Measurements from ENCODE around the gene KANK2.

KANK2 gene

DNA sequence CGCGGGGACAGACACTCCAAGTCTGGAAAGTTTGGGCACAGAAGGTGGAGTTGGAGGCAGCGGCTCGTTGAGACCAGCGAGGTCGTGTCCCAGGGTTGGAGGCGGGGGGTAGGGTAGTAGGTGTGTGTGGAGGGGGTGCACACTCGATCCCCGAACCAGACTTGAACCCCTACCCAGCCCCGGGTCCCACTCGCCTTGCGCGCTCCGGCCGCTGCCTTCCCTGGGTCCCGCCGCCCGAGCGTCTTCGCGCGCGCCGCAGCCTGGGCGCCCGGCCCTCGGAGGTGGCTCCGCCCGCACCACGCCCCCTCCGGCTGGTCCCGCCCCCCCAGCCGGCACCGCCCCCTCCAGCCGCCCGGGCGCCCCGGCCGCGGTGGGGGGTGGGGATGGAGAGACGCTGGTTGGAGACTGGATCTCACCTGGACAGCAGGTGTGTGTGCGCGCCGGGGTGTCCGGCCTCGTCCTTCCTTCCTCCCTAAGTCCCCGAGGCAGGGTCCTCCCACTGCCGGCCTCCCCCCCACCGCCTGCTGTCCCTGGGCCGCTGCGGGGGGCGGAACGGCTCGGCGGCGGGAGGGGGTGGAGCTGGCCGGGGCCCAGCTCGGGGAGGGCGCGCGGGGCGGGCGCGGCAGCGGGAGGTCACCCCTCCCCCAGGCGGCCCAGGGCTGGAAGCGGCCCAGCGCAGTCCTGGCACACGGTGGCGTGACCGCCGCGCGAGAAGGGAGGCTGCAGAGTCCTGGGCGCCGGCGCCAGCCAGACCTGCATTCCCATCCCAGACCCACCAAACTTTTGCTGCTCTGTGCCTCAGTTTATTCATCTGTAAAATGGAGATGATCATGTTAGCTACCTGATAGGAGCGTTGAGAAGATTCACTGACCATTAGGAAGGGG, at the start of gene KANK2:
Gene KANK2, minus strand, starts transcription at position 255 of the 884 bp plus-strand sequence. CDS start 3,034 bp downstream, outside the sequence.
- peak; percentile 78 for DNase-seq

DNA sequence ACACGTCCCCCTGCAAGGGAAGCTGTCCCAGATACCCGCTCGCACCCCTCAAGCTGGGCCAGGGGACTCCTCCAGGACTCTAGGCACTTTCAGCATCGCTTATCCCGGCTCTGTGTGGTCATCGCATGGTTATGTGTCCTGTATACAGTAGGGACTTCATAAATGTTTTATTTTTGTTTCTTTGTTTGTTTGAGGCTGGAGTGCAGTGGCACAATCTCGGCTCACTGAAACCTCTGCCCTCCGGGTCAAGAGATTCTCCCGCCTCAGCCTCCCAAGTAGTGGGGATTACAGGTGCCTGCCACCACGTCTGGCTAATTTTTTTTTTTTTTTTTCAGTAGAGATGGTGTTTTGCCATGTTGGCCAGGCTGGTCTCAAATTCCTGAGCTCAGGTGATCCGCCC, 49.6 kb upstream of the KANK2 start:
- DNase-seq: no peak

DNA sequence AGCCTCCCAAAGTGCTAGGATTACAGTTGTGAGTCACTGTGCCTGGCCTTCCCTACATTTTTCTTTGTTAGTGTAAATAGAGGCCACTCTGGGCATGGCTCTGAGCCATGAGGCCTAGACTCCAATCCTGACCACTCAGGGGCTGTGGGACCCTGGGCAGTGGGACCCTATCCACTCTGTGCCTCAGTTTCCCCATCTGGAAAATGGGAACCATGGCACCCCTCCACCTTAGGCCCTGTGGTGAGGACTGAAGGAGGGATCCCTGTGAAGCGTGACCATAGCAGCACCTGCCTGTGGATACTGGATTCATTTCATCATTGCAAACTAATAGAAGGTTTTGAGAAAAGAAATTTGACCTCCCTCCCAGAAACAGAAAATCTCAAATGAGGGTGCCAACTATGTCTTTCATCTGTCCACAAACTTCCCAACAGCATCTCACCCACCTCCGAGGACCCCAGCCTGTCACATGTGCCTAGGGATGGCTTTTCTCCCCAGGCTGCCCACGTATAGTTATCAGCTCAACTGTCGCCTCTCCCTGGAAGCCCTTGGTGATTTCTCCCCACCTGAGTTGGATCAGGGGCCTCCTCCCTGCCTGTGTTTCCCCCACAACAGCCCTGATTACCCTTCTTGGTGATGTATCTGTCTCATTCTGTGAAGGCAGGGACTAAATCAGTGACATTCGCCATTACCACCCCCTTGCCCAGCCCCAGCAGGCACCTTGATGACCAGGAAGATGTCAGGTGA, 47.7 kb upstream of the KANK2 start:
- no peak for DNase-seq

DNA sequence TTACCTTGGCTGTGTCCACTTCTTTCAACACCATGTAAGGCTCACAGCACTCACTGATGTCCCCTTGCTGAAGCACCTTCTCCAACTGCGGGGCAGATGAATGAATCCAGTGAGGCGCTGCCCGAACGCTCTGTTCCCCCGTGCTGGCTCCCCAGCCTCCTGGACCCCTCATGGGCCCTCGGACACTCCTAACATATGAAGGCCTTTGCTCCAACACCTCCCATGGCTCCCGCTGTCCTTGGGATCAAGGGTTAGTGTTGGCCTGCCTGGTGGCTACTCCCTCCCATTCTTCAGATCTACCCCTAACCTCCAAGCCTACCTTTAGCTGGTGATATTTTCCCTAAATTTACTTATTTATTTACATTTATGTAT, 46.4 kb upstream of the KANK2 start:
- no peak for DNase-seq

DNA sequence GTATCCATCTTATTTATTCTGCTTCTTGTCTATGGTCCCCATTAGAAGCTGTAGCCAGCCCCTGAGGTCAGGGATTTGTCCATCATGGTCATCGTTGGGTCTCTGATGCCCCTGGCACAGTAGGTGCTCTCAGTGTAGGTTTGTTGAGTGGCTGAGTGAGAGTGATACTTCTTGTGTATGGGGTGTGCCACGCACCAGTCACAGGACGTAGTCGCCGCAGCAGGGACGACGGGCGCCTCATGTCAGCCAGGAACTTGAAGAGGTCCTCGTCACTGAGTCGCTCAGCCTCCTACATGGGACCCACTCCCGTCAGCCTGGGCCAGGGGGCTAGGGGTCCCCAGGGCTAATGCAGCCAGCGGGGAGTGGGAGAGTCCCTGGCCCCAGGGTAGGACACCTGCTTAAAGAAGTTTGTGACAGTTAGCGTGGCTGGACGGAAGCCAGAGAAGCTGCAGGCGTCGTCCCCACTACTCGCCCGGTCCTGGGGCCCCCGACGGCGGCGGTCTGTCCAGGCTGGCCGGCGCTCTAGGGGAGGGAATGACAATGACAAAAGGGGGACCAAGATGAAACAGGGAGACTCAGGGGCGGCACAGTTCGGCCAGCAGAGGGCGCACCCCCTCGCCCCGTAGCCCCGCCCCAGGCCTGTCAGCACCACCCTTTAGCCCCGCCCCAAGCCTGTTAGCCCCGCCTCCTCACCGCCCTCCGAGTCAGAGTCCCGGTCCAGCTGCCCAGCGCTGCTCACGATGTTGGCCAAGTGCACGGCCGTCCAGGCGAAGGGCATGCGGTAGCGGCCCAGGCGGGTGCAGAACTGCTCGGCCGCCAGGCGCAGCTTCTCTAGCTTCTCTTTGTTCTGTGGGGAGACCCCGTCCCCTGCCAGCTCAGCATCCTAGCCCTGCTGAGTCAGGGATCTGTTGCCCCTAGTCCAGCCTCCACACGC, 45.8 kb upstream of the KANK2 start:
- peak; percentile 84 for DNase-seq

DNA sequence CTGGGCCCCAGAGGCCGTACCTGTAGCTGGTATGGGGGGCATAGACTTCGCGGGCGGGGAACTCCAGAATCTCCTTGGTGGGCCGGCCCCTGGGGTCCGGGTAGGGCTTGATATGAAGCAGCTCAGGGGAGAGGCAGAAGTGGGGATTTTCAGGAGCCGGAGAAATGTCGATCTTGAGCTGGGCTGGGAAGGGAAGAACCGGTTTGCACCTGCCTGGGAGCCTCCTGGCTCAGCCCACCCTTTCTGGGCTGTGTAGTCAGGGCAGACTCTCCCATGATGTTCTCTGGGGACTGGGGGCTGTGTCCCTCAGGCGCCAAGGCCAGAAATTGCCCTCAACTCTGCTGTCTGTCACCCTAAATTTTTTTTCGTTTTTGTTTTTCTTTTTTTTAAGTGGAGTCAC, 44.7 kb upstream of the KANK2 start:
- no peak for DNase-seq

DNA sequence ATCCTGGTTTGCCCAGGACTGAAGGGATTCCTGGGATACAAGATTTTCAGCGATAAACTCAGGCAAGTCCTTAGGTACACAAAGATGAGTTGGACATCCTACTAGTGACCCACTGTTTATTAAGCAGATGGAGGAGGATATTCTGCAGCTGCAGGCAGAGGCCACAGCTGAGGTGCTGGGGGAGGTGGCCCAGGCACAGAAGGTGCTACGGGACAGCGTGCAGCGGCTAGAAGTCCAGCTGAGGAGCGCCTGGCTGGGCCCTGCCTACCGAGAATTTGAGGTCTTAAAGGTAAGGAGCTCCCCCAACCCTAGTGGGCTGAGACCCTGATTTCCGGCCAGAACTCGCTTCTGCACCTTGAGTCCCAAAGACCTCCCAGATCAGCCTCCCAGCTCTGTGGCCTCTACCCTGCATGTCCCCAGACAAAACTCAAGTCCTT, 42.7 kb upstream of the KANK2 start:
- no peak for DNase-seq

DNA sequence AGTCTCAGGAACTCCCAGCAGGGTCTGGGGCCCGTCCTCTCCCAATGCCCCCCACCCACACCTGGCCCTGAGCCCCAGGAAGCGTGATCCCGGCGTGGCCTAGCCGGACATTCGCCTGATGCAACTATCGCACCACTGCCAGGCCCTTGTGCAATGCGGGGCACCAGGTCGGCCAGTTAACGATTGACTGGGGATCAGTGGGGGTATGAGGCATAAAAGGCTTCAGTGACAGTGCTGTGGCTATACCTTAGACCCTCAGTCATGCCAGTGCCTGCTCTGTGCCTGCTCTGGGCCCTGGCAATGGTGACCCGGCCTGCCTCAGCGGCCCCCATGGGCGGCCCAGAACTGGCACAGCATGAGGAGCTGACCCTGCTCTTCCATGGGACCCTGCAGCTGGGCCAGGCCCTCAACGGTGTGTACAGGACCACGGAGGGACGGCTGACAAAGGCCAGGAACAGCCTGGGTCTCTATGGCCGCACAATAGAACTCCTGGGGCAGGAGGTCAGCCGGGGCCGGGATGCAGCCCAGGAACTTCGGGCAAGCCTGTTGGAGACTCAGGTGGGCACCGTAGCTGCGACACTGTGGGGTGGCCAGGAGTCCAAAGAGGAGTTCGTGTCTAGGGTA, 42.1 kb upstream of the KANK2 start, which contains the start of gene ANGPTL8:
Gene ANGPTL8, plus strand, starts transcription at position 243 of the 624 bp plus-strand sequence. Its CDS starts 19 bp downstream, at position 262.
- DNase-seq: no peak

DNA sequence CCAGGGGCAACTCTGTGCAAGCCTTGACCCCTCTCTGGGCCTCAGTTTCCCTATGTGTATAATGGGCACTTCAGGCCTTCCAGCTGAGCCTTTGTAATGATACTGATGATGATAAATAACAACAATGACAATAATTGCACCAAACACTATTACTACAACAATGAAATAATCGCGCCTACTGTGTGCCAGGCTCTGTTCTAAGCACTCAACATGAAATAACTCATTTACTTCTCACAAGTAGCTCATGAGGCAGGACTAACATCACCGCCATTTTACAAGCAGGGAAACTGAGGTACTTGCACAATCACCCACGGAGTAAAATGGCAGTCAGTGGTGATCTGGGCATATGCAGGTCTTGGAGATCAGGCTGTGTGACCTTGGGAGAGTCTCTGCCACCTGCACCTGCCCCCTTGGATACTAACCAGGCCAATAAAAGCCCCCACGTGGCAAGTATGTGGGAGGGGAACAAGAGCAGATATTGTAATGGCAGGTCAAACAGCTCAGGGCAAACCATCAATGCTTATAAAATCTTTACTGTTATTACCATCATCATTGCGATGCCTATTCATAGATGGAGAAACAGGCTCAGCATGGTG, 41.5 kb upstream of the KANK2 start:
- no peak for DNase-seq

DNA sequence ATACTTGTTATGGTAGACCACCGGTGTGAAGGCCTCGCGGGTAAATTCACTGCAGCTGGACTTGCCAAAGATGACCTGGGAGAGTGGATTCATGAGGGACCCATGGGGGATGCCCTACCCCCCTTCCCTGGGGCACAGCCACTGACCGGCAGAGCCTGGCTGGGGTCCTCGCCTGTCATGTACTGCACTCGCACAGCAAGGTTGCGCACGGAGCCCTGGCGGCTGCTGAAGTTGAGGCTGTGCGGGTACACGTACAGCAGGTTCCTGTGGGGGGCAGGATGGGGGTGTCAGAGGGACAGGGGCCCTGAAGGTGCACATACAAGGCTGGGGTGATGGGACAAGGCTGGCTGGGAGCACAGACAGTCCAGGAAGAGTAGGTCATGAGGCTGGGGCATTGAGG, 40.7 kb upstream of the KANK2 start:
- DNase-seq: no peak

DNA sequence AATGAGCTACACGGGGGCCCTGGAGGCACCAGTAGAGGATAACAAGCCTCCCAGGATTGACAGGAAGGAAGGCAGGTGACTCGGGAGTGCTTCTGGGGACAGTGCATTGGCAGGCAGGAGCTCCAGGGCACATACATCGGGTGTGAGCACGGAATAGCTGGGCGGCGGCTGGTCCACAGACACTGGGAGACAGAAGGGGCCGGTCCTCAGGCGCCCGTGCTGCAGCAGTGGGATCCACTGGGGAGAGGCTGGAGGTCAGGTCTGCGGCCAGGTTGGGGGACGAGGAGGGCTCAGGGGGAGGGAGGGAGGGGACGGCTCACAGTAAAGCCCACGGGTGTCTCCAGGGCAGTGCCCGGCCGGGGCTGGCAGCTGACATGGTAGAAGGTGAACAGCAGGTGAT, 40.0 kb upstream of the KANK2 start:
- DNase-seq: no peak

DNA sequence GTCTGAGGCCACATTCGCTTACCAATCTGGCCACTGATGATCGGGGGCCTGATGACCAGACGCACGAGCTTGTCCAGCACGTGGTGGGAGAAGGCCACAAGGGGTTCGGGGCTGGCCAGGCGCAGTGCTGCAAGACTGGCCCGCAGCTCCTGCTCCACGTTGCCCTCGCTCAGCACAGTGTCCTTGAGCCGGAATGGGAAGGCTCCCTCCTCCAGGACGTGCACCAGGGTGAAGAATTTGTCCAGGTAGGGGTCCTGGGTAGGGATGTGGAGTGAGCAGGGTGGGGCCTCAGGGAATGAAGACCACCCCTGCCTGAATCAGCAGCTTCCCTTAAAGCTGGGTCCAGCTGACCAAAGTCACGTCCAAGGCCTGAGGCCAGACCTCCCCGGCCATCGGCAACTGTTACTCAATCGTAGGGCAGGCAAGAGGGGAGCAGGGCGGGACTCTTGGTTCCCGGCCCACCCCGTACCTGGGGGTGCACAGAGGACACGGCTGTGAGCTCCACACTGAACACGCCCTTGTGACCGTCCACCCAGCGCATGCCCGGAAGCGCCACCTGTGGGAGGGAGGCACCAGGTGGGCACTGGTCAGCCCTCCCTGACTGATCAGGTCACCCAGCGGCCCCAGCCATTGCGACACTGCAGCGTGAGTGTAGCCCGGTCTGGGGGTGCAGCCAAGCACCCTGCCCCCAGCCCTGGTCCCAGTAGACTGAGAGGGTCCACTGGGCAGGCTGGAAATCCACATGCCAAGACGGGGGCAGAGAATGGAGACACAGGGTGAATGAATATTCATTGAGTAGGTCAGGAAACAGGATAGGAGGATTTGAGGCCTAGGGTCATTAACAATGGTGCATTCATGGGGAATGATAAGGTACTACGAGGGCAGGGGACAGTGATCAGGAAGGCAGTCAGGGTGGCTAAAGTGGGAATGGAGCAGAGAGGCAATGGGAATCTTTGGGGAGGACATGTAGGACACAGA, 39.3 kb upstream of the KANK2 start:
- DNase-seq: no peak

DNA sequence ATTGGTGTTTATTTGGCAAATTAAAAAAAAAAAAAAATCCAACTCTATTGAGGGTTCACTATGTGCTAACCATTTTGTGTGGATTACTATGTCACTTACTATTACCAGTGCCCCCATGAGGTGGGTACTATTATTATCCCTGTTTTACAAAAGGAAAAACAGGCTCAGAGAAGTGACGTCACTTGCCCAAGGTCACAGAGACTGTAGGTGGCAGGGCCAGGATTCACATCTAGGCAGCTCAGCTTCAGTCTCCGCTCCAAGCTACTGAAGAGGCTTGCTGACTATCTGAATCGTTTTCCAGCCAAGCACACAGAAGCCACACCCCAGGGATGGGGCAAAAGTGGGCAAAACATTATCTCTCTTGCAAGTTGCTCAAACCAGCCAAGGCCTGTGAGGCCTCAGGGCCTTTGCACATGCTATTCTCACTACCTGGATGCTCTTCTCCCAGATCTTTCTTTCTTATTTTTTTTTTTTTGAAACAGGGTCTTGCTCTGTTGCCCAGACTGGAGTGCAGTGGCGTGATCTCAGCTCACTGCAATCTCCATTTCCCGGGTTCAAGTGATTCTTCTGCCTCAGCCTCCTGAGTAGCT, 37.2 kb upstream of the KANK2 start:
- no peak for DNase-seq

DNA sequence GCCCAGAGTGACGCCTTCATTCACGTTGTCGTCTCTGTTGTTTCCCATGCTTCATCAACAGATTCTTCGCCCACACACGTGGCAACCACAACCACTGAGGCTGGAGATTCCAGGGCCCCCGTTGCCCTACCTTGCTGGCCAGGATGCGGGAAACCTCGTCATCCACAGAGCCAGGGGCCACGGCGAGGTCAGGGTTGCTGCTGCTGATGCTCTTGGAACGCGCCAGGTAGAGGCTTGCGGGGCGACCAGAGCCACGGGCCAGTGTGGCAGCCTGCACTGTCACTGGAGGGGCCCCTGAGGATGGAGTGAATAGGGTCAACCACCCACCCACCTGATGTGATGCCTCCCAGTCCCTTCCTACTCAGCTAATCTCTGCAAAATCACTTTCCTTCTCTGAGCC, 35.7 kb upstream of the KANK2 start:
- DNase-seq: no peak

DNA sequence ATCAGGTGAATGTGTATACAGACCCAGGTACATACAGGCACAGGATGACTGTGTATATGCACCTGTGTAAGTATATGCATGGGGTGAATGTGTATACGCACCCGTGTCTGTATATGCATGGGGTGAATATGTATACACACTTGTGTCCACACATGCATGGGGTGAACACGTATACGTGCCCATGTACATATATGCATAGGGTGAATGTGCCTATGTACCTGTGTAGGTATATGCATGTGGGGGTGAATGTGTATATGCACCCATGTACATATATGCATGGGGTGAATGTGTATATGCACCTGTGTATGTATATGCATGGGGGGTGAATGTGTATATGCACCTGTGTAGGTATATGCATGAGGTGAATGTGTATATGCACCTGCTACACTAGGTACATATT, 35.2 kb upstream of the KANK2 start:
- no peak for DNase-seq

DNA sequence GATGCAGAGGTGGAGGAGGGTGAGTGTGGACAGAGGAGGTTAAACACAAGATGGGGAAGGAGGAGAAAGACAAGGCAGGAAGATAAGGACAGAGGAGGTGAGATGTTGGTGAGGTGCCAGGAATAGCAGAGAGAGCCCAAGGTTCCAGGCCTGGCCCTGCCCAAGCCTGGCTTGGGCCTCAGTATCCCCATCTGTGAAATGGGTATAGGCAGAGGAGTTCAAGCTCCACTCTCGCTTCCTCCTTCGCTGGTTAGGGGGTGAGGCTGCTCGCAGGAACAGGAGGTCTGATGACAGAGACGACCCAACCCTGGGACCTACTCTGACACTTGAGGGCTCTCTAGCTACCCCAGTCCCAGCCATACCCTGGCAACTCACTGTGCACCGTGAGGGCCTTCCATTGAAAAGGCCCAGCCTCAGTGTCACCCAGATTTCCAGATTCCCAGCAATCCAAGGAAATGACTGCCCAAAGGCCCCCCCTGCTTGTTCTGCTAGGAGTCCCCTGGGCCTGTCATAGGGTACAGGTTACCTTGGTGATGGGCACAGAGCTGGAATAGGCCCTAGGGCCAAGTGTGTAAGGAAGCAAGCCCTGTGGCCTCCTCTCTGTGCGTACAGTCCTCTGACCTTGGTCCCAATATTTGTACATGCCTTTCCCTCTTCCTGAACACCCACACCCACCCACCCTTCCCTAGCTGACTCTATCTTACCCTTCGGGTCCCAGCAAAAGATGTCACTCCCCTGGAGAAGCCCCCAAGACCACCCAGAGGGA, 33.5 kb upstream of the KANK2 start:
- DNase-seq: no peak

DNA sequence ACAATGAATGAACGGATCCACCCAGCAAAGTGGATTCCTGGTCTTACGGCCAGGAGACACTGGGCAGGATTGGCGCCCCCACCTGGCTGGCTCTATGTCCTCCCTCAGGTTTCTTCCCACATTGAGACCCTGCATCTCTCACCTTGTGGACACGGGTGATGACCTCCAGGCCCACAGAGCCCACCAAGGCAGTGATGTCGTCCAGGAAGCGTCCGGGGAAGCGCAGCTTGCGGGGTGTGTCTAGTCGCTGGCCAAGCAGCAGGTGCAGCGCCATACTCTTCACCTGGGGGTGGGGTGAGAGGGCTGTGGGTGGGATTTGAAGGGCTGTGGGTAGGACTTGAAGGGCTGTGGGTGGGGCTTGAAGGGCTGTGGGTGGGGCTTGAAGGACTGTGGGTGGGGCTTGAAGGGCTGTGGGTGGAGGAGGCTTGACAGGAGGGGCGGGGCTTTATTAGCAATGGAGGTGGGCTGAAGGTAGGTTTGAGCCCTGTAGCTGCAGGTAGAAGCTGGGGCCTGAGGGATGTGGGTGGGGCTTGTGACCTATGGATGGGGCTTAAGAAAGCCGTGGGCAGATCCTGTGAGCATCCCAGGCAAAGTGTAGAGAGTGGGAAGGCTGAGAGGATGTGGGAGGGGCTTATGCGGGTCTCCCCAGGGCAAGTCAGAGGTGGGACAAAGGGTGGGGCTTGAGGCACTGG, 30.0 kb upstream of the KANK2 start:
- no peak for DNase-seq

DNA sequence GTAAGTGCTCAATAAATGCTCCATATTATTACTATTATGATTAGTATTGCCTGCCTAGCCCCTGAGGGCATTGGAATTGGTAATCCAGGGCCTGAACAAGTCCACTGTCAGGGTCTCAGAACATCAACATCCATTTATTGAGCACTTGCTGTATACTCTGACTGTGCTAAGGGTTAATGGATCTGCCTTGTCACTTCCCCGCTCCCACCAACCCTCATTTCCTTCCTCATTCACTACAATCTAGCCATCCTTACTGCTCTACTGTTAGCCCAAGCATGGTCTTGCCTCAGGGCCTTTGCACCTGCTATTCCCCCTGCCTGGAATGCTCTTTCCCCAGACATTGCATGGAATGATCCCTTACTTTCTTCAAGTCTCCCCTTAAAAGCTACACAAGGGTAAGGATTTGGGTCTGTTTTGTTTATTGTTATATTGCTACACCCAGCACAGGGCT, 29.4 kb upstream of the KANK2 start:
- DNase-seq: no peak

DNA sequence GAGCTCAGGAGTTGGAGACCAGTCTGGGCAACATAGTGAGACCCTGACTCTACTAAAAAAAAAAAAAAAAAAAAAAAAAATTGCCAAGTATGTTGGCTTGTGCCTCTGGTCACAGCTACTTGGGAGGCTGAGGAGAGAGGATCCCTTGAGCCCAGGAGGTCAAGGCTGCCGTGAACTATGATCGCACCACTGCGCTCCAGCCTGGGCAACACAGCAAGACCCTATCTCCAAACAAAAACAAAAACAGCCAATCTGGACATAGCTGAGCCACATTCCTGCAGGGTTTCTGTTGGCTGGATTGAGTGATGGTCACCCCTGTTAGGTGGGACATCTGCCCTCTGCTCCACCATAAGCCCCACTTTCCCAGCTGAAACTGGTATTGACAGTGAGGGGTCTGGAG, 28.5 kb upstream of the KANK2 start:
- no peak for DNase-seq

Data from CD4-positive, alpha-beta T cell treated with Interleukin-12 subunit alpha and Interleukin-12 subunit beta, for 1 hour (primary cell).